Measurements from ENCODE around the gene OR5H14.
"Not testable (repeated sequence)": the region's sequence is repeated elsewhere in the genome, so short reads cannot be mapped to it uniquely, and the experiment has no call there.

OR5H14 gene

DNA sequence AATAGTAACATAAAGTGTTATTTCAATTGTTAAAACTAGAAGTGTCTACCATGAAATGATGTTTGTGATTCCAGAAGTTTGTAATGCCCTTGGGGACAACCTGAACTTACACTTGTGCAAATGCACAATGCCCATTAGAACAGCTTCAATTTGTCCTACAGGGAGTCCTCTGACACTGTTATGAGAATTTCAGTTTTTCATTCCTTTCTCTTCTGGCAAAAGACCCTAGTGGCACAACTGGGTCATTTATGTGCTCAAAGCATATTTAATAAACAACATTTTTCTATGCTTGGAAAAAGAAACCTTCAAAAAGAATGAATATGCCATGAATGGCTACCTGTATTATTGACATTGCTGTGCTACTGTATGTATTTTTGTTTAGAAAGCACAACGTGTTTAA is 16.9 kb upstream of the OR5H14 start, which contains the start of gene OR5H1:
OR5H1 (plus strand) TSS at position 301 of the 400 bp plus-strand sequence. CDS start 1,977 bp downstream, outside the sequence.
- TF ChIP-seq, protein P1, sequence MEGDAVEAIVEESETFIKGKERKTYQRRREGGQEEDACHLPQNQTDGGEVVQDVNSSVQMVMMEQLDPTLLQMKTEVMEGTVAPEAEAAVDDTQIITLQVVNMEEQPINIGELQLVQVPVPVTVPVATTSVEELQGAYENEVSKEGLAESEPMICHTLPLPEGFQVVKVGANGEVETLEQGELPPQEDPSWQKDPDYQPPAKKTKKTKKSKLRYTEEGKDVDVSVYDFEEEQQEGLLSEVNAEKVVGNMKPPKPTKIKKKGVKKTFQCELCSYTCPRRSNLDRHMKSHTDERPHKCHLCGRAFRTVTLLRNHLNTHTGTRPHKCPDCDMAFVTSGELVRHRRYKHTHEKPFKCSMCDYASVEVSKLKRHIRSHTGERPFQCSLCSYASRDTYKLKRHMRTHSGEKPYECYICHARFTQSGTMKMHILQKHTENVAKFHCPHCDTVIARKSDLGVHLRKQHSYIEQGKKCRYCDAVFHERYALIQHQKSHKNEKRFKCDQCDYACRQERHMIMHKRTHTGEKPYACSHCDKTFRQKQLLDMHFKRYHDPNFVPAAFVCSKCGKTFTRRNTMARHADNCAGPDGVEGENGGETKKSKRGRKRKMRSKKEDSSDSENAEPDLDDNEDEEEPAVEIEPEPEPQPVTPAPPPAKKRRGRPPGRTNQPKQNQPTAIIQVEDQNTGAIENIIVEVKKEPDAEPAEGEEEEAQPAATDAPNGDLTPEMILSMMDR (IDR thresholded peaks at IDR 0.05; ENCODE audit: low read depth, low read length) = no peak
- no peak for DNase-seq (ENCODE audit: extremely low read depth, low read depth)

DNA sequence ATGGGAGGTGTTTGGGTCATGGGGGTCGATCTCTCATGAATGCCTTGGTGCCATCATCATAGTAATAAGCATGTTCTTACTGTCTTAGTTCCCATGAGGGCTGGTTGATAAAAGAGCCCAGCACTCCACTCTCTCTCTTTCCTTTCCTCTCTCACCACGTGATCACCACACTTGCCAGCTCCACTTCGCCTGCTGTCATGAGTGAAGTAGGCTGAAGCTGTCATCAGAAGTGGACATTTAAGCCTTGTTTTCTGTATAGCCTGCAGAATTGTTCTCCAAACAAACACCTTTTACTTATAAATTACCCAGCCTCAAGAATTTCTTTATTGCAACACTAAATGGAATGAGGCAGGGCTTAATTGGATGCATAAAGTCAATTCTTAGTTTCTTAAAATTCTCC is 10.6 kb upstream of the OR5H14 start:
- TF ChIP-seq, protein P1 (IDR thresholded peaks at IDR 0.05; ENCODE audit: low read depth, low read length) = no peak
- no peak for DNase-seq (ENCODE audit: extremely low read depth, low read depth)

DNA sequence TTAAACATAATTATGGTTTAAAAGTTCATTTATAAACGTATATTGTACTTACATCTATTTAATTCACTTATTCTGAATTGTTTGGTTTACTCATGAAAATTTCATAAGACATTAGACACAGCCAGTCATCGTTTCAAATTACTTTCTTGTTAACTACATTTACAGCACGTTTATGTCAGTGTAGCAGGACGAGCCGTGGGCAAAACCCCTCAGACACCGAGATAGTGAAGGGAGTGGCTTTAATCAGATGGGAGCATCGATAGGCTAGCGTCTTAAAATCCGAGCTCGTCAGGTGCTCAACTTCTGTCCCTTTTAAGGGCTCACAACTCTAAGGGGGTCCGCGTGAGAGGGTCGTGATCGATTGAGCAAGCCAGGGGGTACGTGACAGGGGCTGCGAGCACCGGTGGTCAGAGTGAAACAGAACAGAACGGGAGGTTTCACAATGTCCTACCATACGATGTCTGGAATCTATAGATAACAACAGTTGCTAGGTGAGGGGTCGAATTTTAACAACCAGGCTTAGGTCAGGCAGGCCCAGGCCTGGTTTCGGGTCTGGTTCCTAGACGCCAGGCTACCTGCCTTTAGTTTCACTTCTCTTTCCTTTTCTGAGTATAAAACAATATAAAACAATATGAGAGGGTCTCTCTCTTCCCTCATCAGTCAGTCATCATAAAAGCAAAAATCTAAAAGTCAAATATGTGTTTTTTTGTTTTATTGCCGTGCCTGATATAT is 9.3 kb upstream of the OR5H14 start:
- DNase-seq (ENCODE audit: extremely low read depth, low read depth) = not testable (repeated sequence)

DNA sequence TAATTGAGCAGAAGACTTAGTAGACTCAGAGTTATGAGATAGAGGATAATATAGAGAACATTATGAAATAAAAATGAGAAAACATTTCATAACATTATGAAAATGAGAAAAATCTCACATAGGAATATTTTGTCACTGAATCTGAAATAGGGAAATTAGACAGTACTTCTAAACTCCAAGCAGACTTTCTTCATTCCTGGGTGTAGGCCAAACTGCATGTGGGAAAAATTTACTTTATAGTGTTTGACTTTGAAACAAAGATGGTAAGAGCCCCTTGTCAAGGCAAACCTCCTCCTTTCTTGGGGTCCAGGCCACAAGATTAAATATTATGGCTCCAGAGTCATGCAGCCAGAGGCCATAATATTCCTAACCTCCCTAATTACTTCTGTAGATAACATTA is 6.7 kb upstream of the OR5H14 start:
- TF ChIP-seq, protein P1 (IDR thresholded peaks at IDR 0.05; ENCODE audit: low read depth, low read length) = no peak
- DNase-seq (ENCODE audit: extremely low read depth, low read depth) = no peak

DNA sequence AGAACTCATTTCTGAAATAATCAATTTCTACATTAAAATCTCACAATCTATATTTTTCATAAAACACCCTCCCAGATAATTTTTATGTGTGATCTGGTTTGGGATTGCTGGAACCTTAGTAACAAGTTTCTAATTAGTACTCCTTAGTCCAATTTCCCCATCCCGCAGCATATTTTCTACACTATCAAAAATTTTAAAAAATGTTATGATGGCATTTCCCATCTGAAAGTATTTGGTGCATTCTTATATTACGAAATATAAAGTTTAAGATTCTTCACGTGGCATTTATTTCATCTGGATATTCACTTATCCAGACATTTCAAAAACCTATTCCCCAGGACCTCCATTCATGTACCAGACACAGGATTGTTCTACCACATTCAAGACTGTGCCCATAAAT is 1.5 kb downstream of the OR5H14 start:
- TF ChIP-seq, protein P1 (IDR thresholded peaks at IDR 0.05; ENCODE audit: low read depth, low read length) = no peak
- no peak for DNase-seq (ENCODE audit: extremely low read depth, low read depth)

DNA sequence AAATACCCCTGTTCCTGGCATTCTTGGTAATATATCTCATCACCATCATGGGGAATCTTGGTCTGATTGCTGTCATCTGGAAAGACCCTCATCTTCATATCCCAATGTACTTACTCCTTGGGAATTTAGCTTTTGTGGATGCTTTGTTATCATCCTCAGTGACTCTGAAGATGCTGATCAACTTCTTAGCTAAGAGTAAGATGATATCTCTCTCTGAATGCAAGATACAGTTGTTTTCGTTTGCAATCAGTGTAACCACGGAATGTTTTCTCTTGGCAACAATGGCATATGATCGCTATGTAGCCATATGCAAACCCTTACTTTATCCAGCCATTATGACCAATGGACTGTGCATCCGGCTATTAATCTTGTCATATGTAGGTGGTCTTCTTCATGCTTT is 2.2 kb downstream of the OR5H14 start:
- DNase-seq (ENCODE audit: extremely low read depth, low read depth) = not testable (repeated sequence)

DNA sequence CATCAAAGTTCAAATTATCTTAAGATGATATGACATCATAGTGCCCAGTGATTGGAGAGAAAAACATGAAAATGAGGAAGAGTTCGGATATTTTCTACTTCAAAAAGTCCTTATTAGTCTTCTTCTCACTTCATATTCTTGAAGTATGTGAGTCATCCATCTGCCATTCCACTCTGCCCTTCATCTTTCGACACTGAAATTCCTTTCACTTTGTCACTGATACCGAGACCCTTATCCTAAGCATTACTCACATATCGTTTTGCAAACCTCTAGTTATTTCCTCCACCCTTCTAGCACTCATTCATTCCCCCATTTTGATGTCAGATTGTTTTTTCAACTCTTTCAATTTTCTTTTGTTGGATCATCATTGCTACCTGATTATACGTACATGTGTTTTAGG is 4.0 kb downstream of the OR5H14 start:
- DNase-seq (ENCODE audit: extremely low read depth, low read depth) = no peak

DNA sequence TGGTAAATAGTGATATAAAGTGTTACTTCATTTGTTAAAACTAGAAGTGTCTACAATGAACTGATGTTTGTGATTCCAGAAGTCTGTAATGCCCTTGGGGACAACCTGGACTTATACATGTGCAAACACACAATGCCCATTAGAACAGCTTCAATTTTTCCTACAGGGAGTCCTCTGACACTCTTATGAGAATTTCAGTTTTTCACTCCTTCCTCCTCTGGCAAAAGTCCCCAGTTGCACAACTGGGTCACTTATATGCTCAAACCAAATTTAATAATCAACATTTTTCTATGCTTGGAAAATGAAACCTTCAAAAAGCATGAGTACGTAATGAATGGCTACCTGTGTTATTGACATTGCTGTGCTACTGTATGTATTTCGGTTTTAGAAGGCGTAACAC is 19.1 kb downstream of the OR5H14 start, which contains the start of gene OR5H15:
OR5H15 (plus strand) TSS at position 301 of the 400 bp plus-strand sequence. CDS start 2,004 bp downstream, outside the sequence.
- TF ChIP-seq, protein P1 (IDR thresholded peaks at IDR 0.05; ENCODE audit: low read depth, low read length) = no peak
- no peak for DNase-seq (ENCODE audit: extremely low read depth, low read depth)

More for the DNA sequence above, 4.0 kb downstream of the OR5H14 start:
- TF ChIP-seq, protein P1 (IDR thresholded peaks at IDR 0.05; ENCODE audit: low read depth, low read length) = no peak

Data from AG09319 (cell line).